IPS-20b (cell line): ENCODE results near the gene QSOX1.

ENCODE experiments used
- H3K27ac ChIP-seq: one replicate; pipeline ENCODE4 v1.5.1; 2013; ENCODE audit warnings: low read length
- H3K27me3 ChIP-seq: 2 replicates; pipeline ENCODE4 v1.6.1; 2013; ENCODE audit warnings: mild to moderate bottlenecking, low read length, inconsistent platforms; ENCODE audit not compliant: insufficient read depth
- H3K36me3 ChIP-seq: 2 replicates; pipeline ENCODE4 v1.6.1; 2013; ENCODE audit warnings: low read depth, mild to moderate bottlenecking, inconsistent platforms, low read length, moderate library complexity; ENCODE audit not compliant: insufficient read depth
- H3K4me1 ChIP-seq: 2 replicates; pipeline ENCODE4 v1.6.1; 2013; ENCODE audit warnings: mild to moderate bottlenecking, control low read depth, inconsistent platforms, low read length, moderate library complexity; ENCODE audit not compliant: insufficient read depth
- H3K4me3 ChIP-seq: 2 replicates; pipeline ENCODE4 v1.5.1; 2013; ENCODE audit warnings: mild to moderate bottlenecking, low read length, inconsistent platforms
- H3K9ac ChIP-seq: 2 replicates; pipeline ENCODE4 v1.6.1; 2013; ENCODE audit warnings: low read depth, mild to moderate bottlenecking, inconsistent platforms, low read length, moderate library complexity
- H3K9me3 ChIP-seq: 2 replicates; pipeline ENCODE4 v1.6.1; 2013; ENCODE audit warnings: mild to moderate bottlenecking, low read depth, low read length, inconsistent platforms; ENCODE audit not compliant: insufficient read depth

Gene QSOX1

GRCh38 chr1:180244840-180245239 lies 90.2 kb downstream of the QSOX1 start:
- no peak overlapping the region for H3K27ac ChIP-seq
- no peaks in the 10 kb centered on the region for H3K9me3 ChIP-seq
- H3K9ac ChIP-seq = no peak overlapping the region
- no peak overlapping the region for H3K4me3 ChIP-seq
- H3K36me3 ChIP-seq = no peaks in the 10 kb centered on the region
- peaks cover 19% of the 10 kb centered on the region for H3K27me3 ChIP-seq
- H3K4me1 ChIP-seq = peaks cover 28% of the 10 kb centered on the region; the same call in 1 of the 2 replicates

DNA sequence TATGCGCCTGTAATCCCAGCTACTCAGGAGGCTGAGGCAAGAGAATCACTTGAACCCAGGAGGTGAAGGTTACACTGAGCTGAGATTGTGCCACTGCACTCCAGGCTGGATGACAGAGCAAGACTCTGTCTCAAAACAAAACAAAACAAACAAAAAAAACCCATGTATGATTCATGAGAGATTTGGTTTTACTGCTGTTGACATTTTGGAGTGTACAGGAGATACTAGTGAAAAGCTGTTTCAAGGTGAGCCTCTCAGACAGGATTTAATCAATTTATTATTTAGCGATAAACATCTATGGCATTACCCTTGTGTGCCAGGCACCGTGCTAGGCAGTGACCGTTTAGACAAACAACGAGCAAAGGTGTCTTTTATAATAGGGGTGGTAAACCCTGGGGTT lies 91.9 kb downstream of the QSOX1 start:
- Histone ChIP-seq H3K27me3 (peaks cover 2% of the 10 kb centered on the region; the same call in 1 of the 2 replicates), H3K27ac (no peak overlapping the region), H3K4me3 (no peak overlapping the region), H3K4me1 (peaks cover 17% of the 10 kb centered on the region; the same call in 1 of the 2 replicates), H3K36me3 (no peaks in the 10 kb centered on the region), H3K9ac (no peak overlapping the region), H3K9me3 (no peaks in the 10 kb centered on the region)

DNA sequence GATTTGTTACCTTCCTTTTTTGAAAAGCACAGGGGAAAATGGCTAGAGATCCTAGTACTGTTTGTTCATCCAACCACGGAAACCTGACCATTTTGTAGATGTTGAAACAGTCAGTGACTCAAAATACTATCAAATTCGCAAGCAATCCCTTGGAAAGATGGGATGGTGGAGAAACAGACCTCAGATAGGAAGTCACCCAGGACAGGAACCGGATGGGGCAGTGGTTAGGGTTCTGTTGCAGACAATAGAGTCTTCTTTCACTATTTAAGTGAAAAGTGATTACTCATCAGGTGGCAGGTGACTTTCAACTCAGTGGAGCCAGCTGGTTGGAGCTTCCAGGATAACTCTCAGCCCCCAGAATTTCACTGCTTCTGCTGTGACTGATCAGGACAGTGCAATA lies 92.4 kb downstream of the QSOX1 start:
- no peaks in the 10 kb centered on the region for H3K36me3 ChIP-seq
- no peak overlapping the region for H3K4me3 ChIP-seq
- peaks cover 16% of the 10 kb centered on the region; the same call in 1 of the 2 replicates for H3K4me1 ChIP-seq
- H3K9ac ChIP-seq = no peak overlapping the region
- H3K9me3 ChIP-seq = no peaks in the 10 kb centered on the region
- H3K27me3 ChIP-seq = no peaks in the 10 kb centered on the region
- H3K27ac ChIP-seq = no peak overlapping the region

- Histone ChIP-seq H3K9ac (no peak overlapping the region), H3K9me3 (no peaks in the 10 kb centered on the region), H3K4me1 (peaks cover 11% of the 10 kb centered on the region; the same call in 1 of the 2 replicates), H3K27me3 (no peaks in the 10 kb centered on the region), H3K36me3 (no peaks in the 10 kb centered on the region), H3K4me3 (no peak overlapping the region), H3K27ac (no peak overlapping the region)
Measured at GRCh38 chr1:180247580-180247979, 92.9 kb downstream of the QSOX1 start.

- Histone ChIP-seq H3K27me3 (no peaks in the 10 kb centered on the region), H3K4me3 (no peak overlapping the region), H3K27ac (no peak overlapping the region), H3K4me1 (peaks cover 8% of the 10 kb centered on the region; the same call in 1 of the 2 replicates), H3K36me3 (no peaks in the 10 kb centered on the region), H3K9ac (no peak overlapping the region), H3K9me3 (no peaks in the 10 kb centered on the region)
Measured at GRCh38 chr1:180248176-180248575, 93.5 kb downstream of the QSOX1 start.

GRCh38 chr1:180248731-180249681 lies 94.3 kb downstream of the QSOX1 start:
- Histone ChIP-seq H3K36me3 (no peaks in the 10 kb centered on the region), H3K9me3 (no peaks in the 10 kb centered on the region), H3K27ac (no peak overlapping the region), H3K4me3 (no peak overlapping the region), H3K9ac (no peak overlapping the region), H3K27me3 (no peaks in the 10 kb centered on the region), H3K4me1 (peaks cover 6% of the 10 kb centered on the region; the same call in 1 of the 2 replicates)

GRCh38 chr1:180249725-180250498 lies 95.2 kb downstream of the QSOX1 start:
- H3K36me3 ChIP-seq = no peaks in the 10 kb centered on the region
- H3K9ac ChIP-seq = no peak overlapping the region
- H3K9me3 ChIP-seq = no peaks in the 10 kb centered on the region
- H3K4me1 ChIP-seq = peaks cover 6% of the 10 kb centered on the region; the same call in 1 of the 2 replicates
- H3K27me3 ChIP-seq = no peaks in the 10 kb centered on the region
- H3K27ac ChIP-seq = no peak overlapping the region
- no peak overlapping the region for H3K4me3 ChIP-seq

- no peak overlapping the region for H3K4me3 ChIP-seq
- H3K9me3 ChIP-seq = no peaks in the 10 kb centered on the region
- no peaks in the 10 kb centered on the region for H3K27me3 ChIP-seq
- H3K9ac ChIP-seq = no peak overlapping the region
- H3K36me3 ChIP-seq = no peaks in the 10 kb centered on the region
- H3K27ac ChIP-seq = no peak overlapping the region
- H3K4me1 ChIP-seq = peaks cover 6% of the 10 kb centered on the region; the same call in 1 of the 2 replicates
Measured at GRCh38 chr1:180250499-180250770, 95.8 kb downstream of the QSOX1 start.

DNA sequence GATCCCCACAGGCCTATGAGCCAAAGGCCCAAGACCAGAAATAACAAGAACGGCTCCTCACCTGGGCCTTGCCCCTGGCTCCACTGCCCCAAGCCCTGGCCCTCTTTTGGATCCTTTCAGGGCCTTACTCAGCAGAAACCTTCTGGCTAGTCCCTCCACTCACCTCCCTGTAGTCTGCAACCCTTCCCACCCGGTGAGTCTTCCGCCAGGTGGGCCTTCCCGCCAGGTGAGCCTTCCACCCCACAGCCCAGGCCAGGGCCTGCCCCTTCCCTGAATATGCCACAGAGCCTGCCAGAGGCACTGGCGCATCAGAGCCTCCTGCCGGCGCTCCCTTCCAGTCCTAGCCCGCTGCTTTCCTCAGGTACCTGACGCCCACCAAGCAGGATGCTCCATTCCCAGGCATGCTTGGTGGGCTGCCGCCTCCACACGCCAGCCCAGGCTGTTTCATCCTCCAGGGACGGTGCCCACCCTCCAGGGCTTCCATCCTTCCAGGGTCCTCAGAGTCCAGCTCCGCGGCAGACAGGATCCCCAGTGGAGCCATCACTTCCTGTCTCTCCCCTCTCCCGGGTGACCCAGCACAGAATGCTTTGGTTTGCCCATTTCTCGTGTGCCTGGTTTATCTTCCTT lies 96.3 kb downstream of the QSOX1 start:
- Histone ChIP-seq H3K27me3 (no peaks in the 10 kb centered on the region), H3K27ac (no peak overlapping the region), H3K9me3 (no peaks in the 10 kb centered on the region), H3K9ac (no peak overlapping the region), H3K36me3 (no peaks in the 10 kb centered on the region), H3K4me3 (no peak overlapping the region), H3K4me1 (peaks cover 6% of the 10 kb centered on the region; the same call in 1 of the 2 replicates)

GRCh38 chr1:180251526-180252305 lies 97.0 kb downstream of the QSOX1 start:
- Histone ChIP-seq H3K4me1 (peaks cover 6% of the 10 kb centered on the region; the same call in 1 of the 2 replicates), H3K36me3 (no peaks in the 10 kb centered on the region), H3K4me3 (no peak overlapping the region), H3K27me3 (no peaks in the 10 kb centered on the region), H3K27ac (no peak overlapping the region), H3K9me3 (no peaks in the 10 kb centered on the region), H3K9ac (no peak overlapping the region)
